A549 (cell line): Measurements from ENCODE around the gene KIF26A. TPM values are rescaled to one million over a fixed set of nuclear protein-coding genes. Genes with fewer than 3 reads are reported as not detected.
A peak's percentile ranks its signal among the peaks of the same experiment; 100 is the strongest.

Experiments
- ATAC-seq, 2 experiments: fragments of 200-7000 bp in 1 of 2; fragments of >200 bp in 1 of 2; cut with Nextera tagmentation in 1 of 2; cut with Tn5 transposase in 1 of 2; 3 replicates each; pipeline versions ENCODE4 v1.8.0 to v1.9.1; 2018 to 2020; ENCODE audit warnings: mild to moderate bottlenecking in 1 of 2, moderate library complexity in 1 of 2
- CTCF ChIA-PET: fragments of 300-600 bp; sonication (Branson Sonifier 250); formaldehyde crosslinking; extraction: SDS; loops from one replicate; lab custom pipeline; 2021; ENCODE audit warnings: antibody characterized with exemption, inconsistent platforms; lab: Yijun Ruan, JAX
- POLR2A ChIA-PET: fragments of 350-600 bp; formaldehyde crosslinking; extraction: SDS; loops from one replicate; lab custom pipeline; 2021; ENCODE audit warnings: antibody characterized with exemption, inconsistent platforms; lab: Yijun Ruan, JAX
- DNase-seq, 2 experiments: peaks; one replicate each; pipeline versions ENCODE4 v3.0.0 to v3.0.0-alpha.2; 2011 to 2016; ENCODE audit warnings: low read depth in 1 of 2, low spot score in 1 of 2
- FAIRE-seq: peaks from 2 replicates; lab custom pipeline; 2011; peaks lifted over from hg19 to GRCh38; lab: Jason Lieb, UNC
- H3K27ac ChIP-seq, 2 experiments: fragments of >200 bp; sonication (Bioruptor Twin); formaldehyde crosslinking; 3 replicates each; pipeline ENCODE4 v1.5.1; 2016 to 2017
- H3K4me1 ChIP-seq: fragments of >200 bp; sonication (Bioruptor Twin); formaldehyde crosslinking; 3 replicates; pipeline ENCODE4 v1.6.1; 2016
- H3K4me2 ChIP-seq: fragments of >200 bp; sonication (Bioruptor Twin); formaldehyde crosslinking; 3 replicates; pipeline ENCODE4 v1.6.1; 2016
- H3K4me3 ChIP-seq: fragments of >200 bp; sonication (Bioruptor Twin); formaldehyde crosslinking; 3 replicates; pipeline ENCODE4 v1.5.1; 2016
- H3K9me3 ChIP-seq: fragments of >200 bp; sonication (Bioruptor Twin); formaldehyde crosslinking; 3 replicates; pipeline ENCODE4 v1.6.1; 2016
- CBX8 ChIP-seq: fragments of 200-600 bp; sonication (generic); IDR thresholded peaks from 2 replicates; pipeline ENCODE4 v1.6.1; 2016
- CHD4 ChIP-seq: fragments of 200-600 bp; sonication (generic); IDR thresholded peaks from 2 replicates; pipeline ENCODE4 v1.6.1; 2016; ENCODE audit warnings: antibody characterized with exemption, mild to moderate bottlenecking, borderline replicate concordance
- E2F6 ChIP-seq: IDR thresholded peaks from 2 replicates; pipeline ENCODE4 v1.6.1; 2012; ENCODE audit warnings: low read depth, borderline replicate concordance
- FOSB ChIP-seq: fragments of 250-450 bp; sonication (Bioruptor Pico); IDR thresholded peaks from 2 replicates; pipeline ENCODE4 v1.5.0; 2020; ENCODE audit warnings: mild to moderate bottlenecking, moderate library complexity
- FOSL2 ChIP-seq, 2 experiments: fragments of 450-650 bp in 1 of 2; fragments of >200 bp in 1 of 2; sonication (Bioruptor Twin) in 1 of 2; formaldehyde crosslinking; IDR thresholded peaks; 2 replicates each; pipeline versions ENCODE4 v1.5.0 to v1.6.1; 2016 to 2020; ENCODE audit warnings: mild to moderate bottlenecking in 1 of 2, moderate library complexity in 1 of 2
- HOXA7 ChIP-seq: fragments of 250-450 bp; sonication (Bioruptor Pico); IDR thresholded peaks from 2 replicates; pipeline ENCODE4 v1.5.0; 2020; ENCODE audit warnings: mild to moderate bottlenecking, moderate library complexity
- JUN ChIP-seq, 2 experiments: fragments of >200 bp; sonication (Bioruptor Twin); formaldehyde crosslinking; IDR thresholded peaks; 2 replicates in 1 of 2; 3 replicates in 1 of 2; pipeline ENCODE4 v1.6.1; 2016 to 2017
- KDM5A ChIP-seq: fragments of 200-600 bp; sonication (generic); IDR thresholded peaks from 2 replicates; pipeline ENCODE4 v1.6.1; 2016; ENCODE audit warnings: antibody characterized with exemption, mild to moderate bottlenecking
- MYC ChIP-seq: IDR thresholded peaks from 2 replicates; pipeline ENCODE4 v1.6.1; 2012; ENCODE audit warnings: mild to moderate bottlenecking, inconsistent platforms, low read length, improper control_type of control experiment, borderline replicate concordance
- PHF8 ChIP-seq: fragments of 200-600 bp; sonication (generic); IDR thresholded peaks from 2 replicates; pipeline ENCODE4 v1.6.1; 2016; ENCODE audit warnings: low read depth, mild to moderate bottlenecking, antibody characterized with exemption, moderate library complexity, borderline replicate concordance
- POLR2A ChIP-seq: IDR thresholded peaks from 2 replicates; pipeline ENCODE4 v1.6.1; 2012; ENCODE audit warnings: mild to moderate bottlenecking, low read length
- RCOR1 ChIP-seq: fragments of 150-350 bp; IDR thresholded peaks from 2 replicates; pipeline ENCODE4 v1.6.1; 2014; ENCODE audit warnings: antibody characterized with exemption, low read length, low read depth
- RNF2 ChIP-seq: fragments of 200-600 bp; sonication (generic); IDR thresholded peaks from 2 replicates; pipeline ENCODE4 v1.6.1; 2016; ENCODE audit warnings: low read depth, mild to moderate bottlenecking, antibody characterized with exemption, moderate library complexity, borderline replicate concordance
- TFCP2L1 ChIP-seq: fragments of 250-450 bp; sonication (Bioruptor Pico); IDR thresholded peaks from 2 replicates; pipeline ENCODE4 v1.5.0; 2021; ENCODE audit warnings: mild to moderate bottlenecking
- USF2 ChIP-seq: fragments of 450-650 bp; IDR thresholded peaks from 2 replicates; pipeline ENCODE4 v1.6.1; 2014; ENCODE audit warnings: antibody characterized with exemption
- ZFP36 ChIP-seq: fragments of 450-650 bp; IDR thresholded peaks from 2 replicates; pipeline ENCODE4 v1.6.1; 2014; ENCODE audit warnings: borderline replicate concordance; ENCODE audit not compliant: partially characterized antibody
- WGBS: methylation state at CpG from one replicate; pipeline ENCODE4 v1.1.6; 2017; ENCODE audit errors: missing lambda C conversion rate; 5-methylcytosine and 5-hydroxymethylcytosine counted together
- polyA plus RNA-seq, 4 experiments: library from polyadenylated mRNA; depleted of rRNA in 3 of 4; stranded (reverse); fragments of >200 nt; fragmentation: RNase III in 1 of 4; extraction: RNeasy Plus Mini Kit Qiagen cat#74134 plus additional on column Dnase treatment in 1 of 4; gene quantifications; 2 replicates in 3 of 4; 3 replicates in 1 of 4; pipeline ENCODE4 v1.2.3, GENCODE V29; 2011 to 2017
- TF ChIP-seq, protein P1 (sequence below): IDR thresholded peaks from 2 replicates; pipeline ENCODE4 v1.6.1; 2012
- TF ChIP-seq, protein P2 (sequence below): IDR thresholded peaks from 2 replicates; pipeline ENCODE4 v1.6.1; 2012
- TF ChIP-seq, protein P3 (sequence below): fragments of >200 bp; sonication (Bioruptor Twin); formaldehyde crosslinking; IDR thresholded peaks from 3 replicates; pipeline ENCODE4 v1.6.1; 2016
- TF ChIP-seq, protein P4 (sequence below): fragments of 200-600 bp; sonication (generic); IDR thresholded peaks from 2 replicates; pipeline ENCODE4 v1.6.1; 2016; ENCODE audit warnings: antibody characterized with exemption, mild to moderate bottlenecking, moderate library complexity

KIF26A gene
- polyA plus RNA-seq, 2 of the 4 experiments (the other 2 are of a cell fraction) = 0.28 to 2.3 TPM

DNA sequence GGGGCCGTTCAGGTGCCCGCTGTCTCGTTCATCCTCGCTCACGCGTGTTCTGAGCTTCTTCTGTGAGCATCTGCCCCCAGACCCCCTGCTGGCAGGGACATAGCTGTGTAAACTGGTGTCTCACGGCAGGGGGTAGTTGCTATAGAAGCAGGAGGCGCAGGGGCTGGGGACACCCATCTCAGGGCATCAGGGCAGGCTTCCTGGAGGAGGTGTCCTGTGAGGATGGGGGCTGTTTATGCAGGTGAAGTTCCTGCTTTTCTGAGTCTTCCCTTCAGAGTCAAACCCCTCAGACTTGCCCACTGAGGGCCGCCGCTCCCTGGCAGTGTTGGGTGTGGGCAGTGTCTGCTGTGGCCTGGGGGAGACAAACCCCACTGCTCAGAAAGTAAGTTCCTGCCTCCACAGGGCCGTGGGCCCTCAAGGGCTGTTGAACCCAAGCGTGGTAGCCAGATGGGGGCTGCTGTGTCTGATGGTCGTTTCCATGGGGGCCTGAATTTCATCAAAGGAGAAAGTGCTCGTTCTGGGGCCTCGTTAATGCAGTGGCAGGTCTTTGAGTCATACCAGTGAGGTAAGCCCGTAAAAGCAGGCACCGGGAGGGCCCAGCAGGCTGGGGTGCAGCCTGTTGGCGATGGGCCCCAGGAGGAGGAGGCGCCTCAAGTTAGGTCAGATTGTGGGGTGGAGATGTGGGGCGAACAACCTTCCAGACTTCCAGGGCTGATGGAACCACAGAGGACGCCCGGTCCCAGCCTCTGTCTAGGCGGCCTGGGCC lies 23.4 kb downstream of the KIF26A start:
- TF ChIP-seq ZFP36 (peak; percentile 80), MYC (no peak)
- H3K27ac ChIP-seq = no peak overlapping the region
- no peaks in the 10 kb centered on the region for H3K4me1 ChIP-seq
- FAIRE-seq = no peak
- H3K9me3 ChIP-seq = no peaks in the 10 kb centered on the region
- ATAC-seq = no peak
- ChIA-PET POLR2A (no interaction called here), CTCF (interaction anchor here (1.3 kb wide), 1 partner anchor 67 kb away, joined by 3 read pairs; no protein-coding TSS in a partner anchor)
- no peak overlapping the region for H3K4me2 ChIP-seq
- WGBS = 77% methylated on average over 17 of the region's 23 CpGs
- H3K4me3 ChIP-seq = no peak overlapping the region
- DNase-seq = no peak

- CTCF ChIA-PET = no interaction called here
- POLR2A ChIA-PET = no interaction called here
- no peak for DNase-seq
Measured at GRCh38 chr14:104162495-104162894, 24.1 kb downstream of the KIF26A start.

GRCh38 chr14:104163541-104163940 lies 25.2 kb downstream of the KIF26A start:
- ChIA-PET POLR2A (no interaction called here), CTCF (no interaction called here)
- WGBS = 72% methylated on average over 19 of the region's 21 CpGs
- Histone ChIP-seq H3K4me2 (no peak overlapping the region), H3K4me1 (no peaks in the 10 kb centered on the region), H3K4me3 (no peak overlapping the region), H3K9me3 (no peaks in the 10 kb centered on the region), H3K27ac (no peak overlapping the region)
- DNase-seq (no peak), ATAC-seq (no peak), FAIRE-seq (no peak)
- TF ChIP-seq, protein P1, sequence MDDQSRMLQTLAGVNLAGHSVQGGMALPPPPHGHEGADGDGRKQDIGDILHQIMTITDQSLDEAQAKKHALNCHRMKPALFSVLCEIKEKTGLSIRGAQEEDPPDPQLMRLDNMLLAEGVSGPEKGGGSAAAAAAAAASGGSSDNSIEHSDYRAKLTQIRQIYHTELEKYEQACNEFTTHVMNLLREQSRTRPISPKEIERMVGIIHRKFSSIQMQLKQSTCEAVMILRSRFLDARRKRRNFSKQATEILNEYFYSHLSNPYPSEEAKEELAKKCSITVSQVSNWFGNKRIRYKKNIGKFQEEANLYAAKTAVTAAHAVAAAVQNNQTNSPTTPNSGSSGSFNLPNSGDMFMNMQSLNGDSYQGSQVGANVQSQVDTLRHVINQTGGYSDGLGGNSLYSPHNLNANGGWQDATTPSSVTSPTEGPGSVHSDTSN = no peak
- no peak for TF ChIP-seq PHF8
- TF ChIP-seq MYC = no peak
- TF ChIP-seq, protein P2, sequence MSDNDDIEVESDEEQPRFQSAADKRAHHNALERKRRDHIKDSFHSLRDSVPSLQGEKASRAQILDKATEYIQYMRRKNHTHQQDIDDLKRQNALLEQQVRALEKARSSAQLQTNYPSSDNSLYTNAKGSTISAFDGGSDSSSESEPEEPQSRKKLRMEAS = no peak
- TF ChIP-seq JUN (IDR thresholded peaks at IDR 0.05) = no peak
- no peak for TF ChIP-seq KDM5A
- TF ChIP-seq FOSB (CRISPR knock-in tag) = no peak

More at GRCh38 chr14:104162495-104162894, 24.1 kb downstream of the KIF26A start:
- Histone ChIP-seq H3K9me3 (no peaks in the 10 kb centered on the region), H3K27ac (no peak overlapping the region), H3K4me1 (no peaks in the 10 kb centered on the region), H3K4me3 (no peak overlapping the region), H3K4me2 (no peak overlapping the region)
- FAIRE-seq = no peak
- ATAC-seq = no peak
- WGBS = 67% methylated on average over 3 of the region's 9 CpGs
- no peak for TF ChIP-seq E2F6
- no peak for TF ChIP-seq TFCP2L1 (CRISPR knock-in tag)
- no peak for TF ChIP-seq RNF2
- no peak for TF ChIP-seq RCOR1

- no peak for DNase-seq
- no peak for ATAC-seq
- Histone ChIP-seq H3K4me3 (no peak overlapping the region), H3K4me2 (no peak overlapping the region), H3K9me3 (no peaks in the 10 kb centered on the region), H3K27ac (no peak overlapping the region), H3K4me1 (no peaks in the 10 kb centered on the region)
- 68% methylated on average over 13 of the region's 23 CpGs for WGBS
- ChIA-PET CTCF (no interaction called here), POLR2A (no interaction called here)
- no peak for FAIRE-seq
- TF ChIP-seq JUN (IDR thresholded peaks at IDR 0.05) (no peak), E2F6 (no peak), KDM5A (no peak), CHD4 (no peak), CBX8 (no peak), FOSL2 (IDR thresholded peaks at IDR 0.05) (no peak), FOSL2 (CRISPR knock-in tag; IDR thresholded peaks at IDR 0.05) (no peak), POLR2A (no peak), HOXA7 (CRISPR knock-in tag) (no peak), USF2 (no peak)
- TF ChIP-seq, protein P3, sequence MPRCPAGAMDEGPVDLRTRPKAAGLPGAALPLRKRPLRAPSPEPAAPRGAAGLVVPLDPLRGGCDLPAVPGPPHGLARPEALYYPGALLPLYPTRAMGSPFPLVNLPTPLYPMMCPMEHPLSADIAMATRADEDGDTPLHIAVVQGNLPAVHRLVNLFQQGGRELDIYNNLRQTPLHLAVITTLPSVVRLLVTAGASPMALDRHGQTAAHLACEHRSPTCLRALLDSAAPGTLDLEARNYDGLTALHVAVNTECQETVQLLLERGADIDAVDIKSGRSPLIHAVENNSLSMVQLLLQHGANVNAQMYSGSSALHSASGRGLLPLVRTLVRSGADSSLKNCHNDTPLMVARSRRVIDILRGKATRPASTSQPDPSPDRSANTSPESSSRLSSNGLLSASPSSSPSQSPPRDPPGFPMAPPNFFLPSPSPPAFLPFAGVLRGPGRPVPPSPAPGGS = no peak
- TF ChIP-seq, protein P4, sequence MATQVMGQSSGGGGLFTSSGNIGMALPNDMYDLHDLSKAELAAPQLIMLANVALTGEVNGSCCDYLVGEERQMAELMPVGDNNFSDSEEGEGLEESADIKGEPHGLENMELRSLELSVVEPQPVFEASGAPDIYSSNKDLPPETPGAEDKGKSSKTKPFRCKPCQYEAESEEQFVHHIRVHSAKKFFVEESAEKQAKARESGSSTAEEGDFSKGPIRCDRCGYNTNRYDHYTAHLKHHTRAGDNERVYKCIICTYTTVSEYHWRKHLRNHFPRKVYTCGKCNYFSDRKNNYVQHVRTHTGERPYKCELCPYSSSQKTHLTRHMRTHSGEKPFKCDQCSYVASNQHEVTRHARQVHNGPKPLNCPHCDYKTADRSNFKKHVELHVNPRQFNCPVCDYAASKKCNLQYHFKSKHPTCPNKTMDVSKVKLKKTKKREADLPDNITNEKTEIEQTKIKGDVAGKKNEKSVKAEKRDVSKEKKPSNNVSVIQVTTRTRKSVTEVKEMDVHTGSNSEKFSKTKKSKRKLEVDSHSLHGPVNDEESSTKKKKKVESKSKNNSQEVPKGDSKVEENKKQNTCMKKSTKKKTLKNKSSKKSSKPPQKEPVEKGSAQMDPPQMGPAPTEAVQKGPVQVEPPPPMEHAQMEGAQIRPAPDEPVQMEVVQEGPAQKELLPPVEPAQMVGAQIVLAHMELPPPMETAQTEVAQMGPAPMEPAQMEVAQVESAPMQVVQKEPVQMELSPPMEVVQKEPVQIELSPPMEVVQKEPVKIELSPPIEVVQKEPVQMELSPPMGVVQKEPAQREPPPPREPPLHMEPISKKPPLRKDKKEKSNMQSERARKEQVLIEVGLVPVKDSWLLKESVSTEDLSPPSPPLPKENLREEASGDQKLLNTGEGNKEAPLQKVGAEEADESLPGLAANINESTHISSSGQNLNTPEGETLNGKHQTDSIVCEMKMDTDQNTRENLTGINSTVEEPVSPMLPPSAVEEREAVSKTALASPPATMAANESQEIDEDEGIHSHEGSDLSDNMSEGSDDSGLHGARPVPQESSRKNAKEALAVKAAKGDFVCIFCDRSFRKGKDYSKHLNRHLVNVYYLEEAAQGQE = no peak
Measured at GRCh38 chr14:104164041-104164440, 25.7 kb downstream of the KIF26A start.
